Fibroblast of lung (primary cell): ENCODE data around the gene ZNF302. TPM values are rescaled to one million over a fixed set of nuclear protein-coding genes. Genes with fewer than 3 reads are reported as not detected.

Source experiments
- DNase-seq, 2 donors: peaks; one replicate each; pipeline versions ENCODE4 v3.0.0 to v3.0.0-alpha.2; 2010; ENCODE audit warnings: low read depth in 2 of 2
- H2AFZ ChIP-seq: 2 replicates; pipeline ENCODE4 v1.5.1; 2012; ENCODE audit warnings: low read length, control low read depth, inconsistent platforms
- H3K27ac ChIP-seq: 2 replicates; pipeline ENCODE4 v1.5.1; 2011; ENCODE audit warnings: low read length, control low read depth; ENCODE audit not compliant: insufficient read depth
- H3K27me3 ChIP-seq: 2 replicates; pipeline ENCODE4 v1.5.1; 2011; ENCODE audit warnings: mild to moderate bottlenecking, low read length; ENCODE audit not compliant: control insufficient read depth, insufficient read depth
- H3K36me3 ChIP-seq: 2 replicates; pipeline ENCODE4 v1.5.1; 2011; ENCODE audit warnings: low read length; ENCODE audit not compliant: control insufficient read depth, insufficient read depth
- H3K4me1 ChIP-seq: 2 replicates; pipeline ENCODE4 v1.5.1; 2011; ENCODE audit warnings: low read length; ENCODE audit not compliant: control insufficient read depth, insufficient read depth; ENCODE audit errors: extremely low read depth
- H3K4me2 ChIP-seq: 2 replicates; pipeline ENCODE4 v1.5.1; 2011; ENCODE audit warnings: low read length, control low read depth; ENCODE audit not compliant: insufficient read depth; ENCODE audit errors: extremely low read depth
- H3K4me3 ChIP-seq, 4 experiments: fragments of 200-600 bp in 1 of 4; sonication (generic) in 1 of 4; replicated peaks in 1 of 4; 2 replicates each; pipeline ENCODE4 v1.5.1; 2011 to 2016; ENCODE audit warnings: low read length in 4 of 4, low read depth in 3 of 4, mild to moderate bottlenecking in 3 of 4, control low read depth in 2 of 4, inconsistent platforms in 1 of 4, mixed read lengths in 1 of 4; ENCODE audit not compliant: insufficient read depth in 1 of 4; ENCODE audit errors: control extremely low read depth in 1 of 4
- H3K79me2 ChIP-seq: 2 replicates; pipeline ENCODE4 v1.5.1; 2012; ENCODE audit warnings: mild to moderate bottlenecking, low read length, inconsistent platforms; ENCODE audit not compliant: control insufficient read depth, insufficient read depth
- H3K9ac ChIP-seq: 2 replicates; pipeline ENCODE4 v1.5.1; 2011; ENCODE audit warnings: mild to moderate bottlenecking, low read length, control low read depth; ENCODE audit not compliant: insufficient read depth
- H3K9me3 ChIP-seq: 2 replicates; pipeline ENCODE4 v1.5.1; 2012; ENCODE audit warnings: low read depth, low read length; ENCODE audit not compliant: control insufficient read depth, insufficient read depth
- H4K20me1 ChIP-seq: 2 replicates; pipeline ENCODE4 v1.5.1; 2011; ENCODE audit warnings: low read length; ENCODE audit not compliant: control insufficient read depth, insufficient read depth; ENCODE audit errors: extremely low read depth
- CTCF ChIP-seq, 2 donors: IDR thresholded peaks in 1 of 2; conservative IDR thresholded peaks in 1 of 2; 1 replicate in 1 of 2; 2 replicates in 1 of 2; pipeline ENCODE4 v1.5.1; 2011 to 2012; ENCODE audit warnings: low read length in 2 of 2, control low read depth in 1 of 2, inconsistent platforms in 1 of 2, low read depth in 1 of 2, mild to moderate bottlenecking in 1 of 2
- EZH2 ChIP-seq: IDR thresholded peaks from 2 replicates; pipeline ENCODE4 v1.5.1; 2012; ENCODE audit warnings: low read length, control low read depth, mild to moderate bottlenecking; ENCODE audit errors: missing control alignments
- polyA plus RNA-seq, 2 donors: library from polyadenylated mRNA; depleted of rRNA in 1 of 2; stranded (reverse) in 1 of 2; unstranded in 1 of 2; fragments of >200 nt; gene quantifications; 2 replicates each; pipeline ENCODE4 v1.2.1, GENCODE V29; 2011 to 2012; ENCODE audit warnings: missing spikeins in 1 of 2
- total RNA-seq: library from RNA; depleted of rRNA; stranded (reverse); fragments of >200 nt; gene quantifications from 2 replicates; pipeline ENCODE4 v1.2.1, GENCODE V29; 2014

ZNF302 gene
- total and polyA plus RNA-seq, 2 donors (not counting 1 experiment from before 2014, with no cell fraction given) = 14.5 to 21.6 TPM

- no peak for DNase-seq
- Histone ChIP-seq H3K27me3 (no peaks in the 10 kb centered on the region), H3K27ac (no peak overlapping the region), H3K4me3 (no peak overlapping the region), H3K4me2 (no peak overlapping the region), H4K20me1 (no peaks in the 10 kb centered on the region), H3K9me3 (no peaks in the 10 kb centered on the region), H3K9ac (no peak overlapping the region), H3K36me3 (peaks cover 5% of the 10 kb centered on the region), H2AFZ (no peak overlapping the region), H3K79me2 (no peaks in the 10 kb centered on the region), H3K4me1 (peaks cover 4% of the 10 kb centered on the region)
- TF ChIP-seq CTCF (conservative IDR thresholded peaks at IDR 0.05 in 1 of 2, IDR thresholded peaks at IDR 0.05 in 1 of 2; ENCODE audit: low read depth in 1 of 2, low read length in 2 of 2) (no peak), EZH2 (no peak)
Measured at GRCh38 chr19:34731964-34732363, 54.5 kb downstream of the ZNF302 start.

GRCh38 chr19:34732612-34733211, 55.2 kb downstream of the ZNF302 start:
- Histone ChIP-seq H3K9ac (peak overlapping the region; percentile 30), H3K4me3 (peak overlapping the region in 3 of 4 experiments; percentile 76 to 89 (median 84)), H3K79me2 (no peaks in the 10 kb centered on the region), H3K4me1 (peaks cover 4% of the 10 kb centered on the region), H2AFZ (no peak overlapping the region), H3K27me3 (no peaks in the 10 kb centered on the region), H3K27ac (peak overlapping the region; percentile 99), H3K36me3 (peaks cover 5% of the 10 kb centered on the region), H3K4me2 (peak overlapping the region; percentile 96), H4K20me1 (no peaks in the 10 kb centered on the region), H3K9me3 (no peaks in the 10 kb centered on the region)
- TF ChIP-seq CTCF (conservative IDR thresholded peaks at IDR 0.05 in 1 of 2, IDR thresholded peaks at IDR 0.05 in 1 of 2; ENCODE audit: low read depth in 1 of 2, low read length in 2 of 2) (no peak), EZH2 (no peak)
- DNase-seq = no peak

- H3K9me3 ChIP-seq = no peaks in the 10 kb centered on the region
- peak overlapping the region; percentile 96 for H2AFZ ChIP-seq
- H3K79me2 ChIP-seq = no peaks in the 10 kb centered on the region
- peak overlapping the region; percentile 96 for H3K4me2 ChIP-seq
- H3K36me3 ChIP-seq = peaks cover 5% of the 10 kb centered on the region
- TF ChIP-seq EZH2 (no peak), CTCF (conservative IDR thresholded peaks at IDR 0.05 in 1 of 2, IDR thresholded peaks at IDR 0.05 in 1 of 2; ENCODE audit: low read depth in 1 of 2, low read length in 2 of 2) (no peak)
- peak overlapping the region; percentile 97 for H3K9ac ChIP-seq
- H3K27me3 ChIP-seq = no peaks in the 10 kb centered on the region
- peak overlapping the region; percentile 99 for H3K27ac ChIP-seq
- peak overlapping the region; percentile 76 to 89 (median 84) for H3K4me3 ChIP-seq
- peaks cover 4% of the 10 kb centered on the region for H3K4me1 ChIP-seq
- no peak for DNase-seq
- no peaks in the 10 kb centered on the region for H4K20me1 ChIP-seq
Measured at GRCh38 chr19:34733266-34733745, 55.8 kb downstream of the ZNF302 start.
